ENCODE measurements around the gene NFATC2.
A peak's percentile ranks its signal among the peaks of the same experiment; 100 is the strongest.

The NFATC2 gene

DNA sequence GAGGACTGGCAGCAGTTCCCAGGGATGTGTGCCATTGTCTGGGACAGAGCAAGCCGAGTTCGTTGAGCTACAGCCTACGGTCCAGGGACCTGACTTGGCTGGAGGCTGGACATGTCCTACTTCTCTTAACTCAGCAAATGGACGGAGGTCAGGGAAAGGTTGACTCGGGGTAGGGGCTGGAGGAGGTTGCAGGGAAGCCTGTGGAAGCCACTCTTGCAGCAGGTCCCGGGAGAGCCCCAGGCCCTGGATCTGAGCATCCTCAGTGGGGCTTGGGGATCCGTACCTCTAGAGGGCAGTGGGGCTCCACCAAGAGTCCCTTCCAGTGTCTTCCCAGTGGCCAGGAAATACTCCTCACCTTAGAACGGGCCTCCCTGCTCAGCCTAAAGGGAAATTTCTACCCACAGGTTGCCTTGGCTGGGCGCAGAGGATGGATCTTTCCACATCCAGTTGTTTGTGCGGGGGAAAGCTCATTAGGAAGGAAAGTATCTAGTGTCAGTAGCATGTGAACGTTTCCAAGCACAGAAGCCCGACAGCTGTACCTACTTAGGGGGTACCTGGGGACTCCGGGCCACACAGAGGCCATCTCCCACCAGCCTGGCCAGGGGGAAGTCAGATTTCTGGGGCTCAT lies 170.2 kb downstream of the NFATC2 start:
- peak; percentile 43 for DNase-seq

DNA sequence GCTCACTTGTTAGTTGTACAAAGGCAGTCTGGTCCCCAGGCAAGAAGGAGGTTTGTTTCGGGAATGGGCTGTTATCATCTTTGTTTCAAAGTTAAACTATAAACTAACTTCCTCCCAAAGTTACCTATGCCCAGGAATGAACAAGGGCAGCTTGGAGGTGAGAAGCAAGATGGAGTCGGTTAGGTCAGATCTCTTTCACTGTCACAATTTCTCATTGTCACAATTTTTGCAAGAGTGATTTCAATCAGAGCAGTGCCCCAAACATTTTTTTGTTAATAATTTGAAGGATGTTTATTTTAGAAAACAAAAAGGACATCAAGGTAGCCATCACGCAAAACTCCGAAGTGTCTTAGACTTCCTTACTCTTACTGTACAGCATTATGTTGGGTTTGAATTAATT lies 170.8 kb downstream of the NFATC2 start:
- DNase-seq, result no peak

DNA sequence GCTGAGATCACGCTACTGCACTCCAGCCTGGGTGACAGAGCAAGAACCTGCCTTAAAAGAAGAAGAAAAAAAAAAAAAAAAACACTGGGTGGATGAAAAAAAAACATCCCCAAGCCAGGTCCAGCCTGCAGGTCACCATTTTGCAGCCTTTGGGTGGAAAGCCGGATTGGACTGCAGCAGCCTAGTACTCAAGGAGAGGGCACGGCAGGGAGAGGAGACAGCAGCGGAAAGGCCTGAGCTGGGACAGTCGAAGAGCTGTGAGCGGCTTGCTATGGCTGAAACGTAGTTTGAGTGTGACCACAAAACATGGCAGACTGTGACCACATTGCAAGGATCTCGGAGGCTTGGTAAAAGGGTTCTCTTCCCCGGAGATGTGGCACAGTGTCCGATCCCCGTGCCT lies 173.0 kb downstream of the NFATC2 start:
- no peak for DNase-seq

DNA sequence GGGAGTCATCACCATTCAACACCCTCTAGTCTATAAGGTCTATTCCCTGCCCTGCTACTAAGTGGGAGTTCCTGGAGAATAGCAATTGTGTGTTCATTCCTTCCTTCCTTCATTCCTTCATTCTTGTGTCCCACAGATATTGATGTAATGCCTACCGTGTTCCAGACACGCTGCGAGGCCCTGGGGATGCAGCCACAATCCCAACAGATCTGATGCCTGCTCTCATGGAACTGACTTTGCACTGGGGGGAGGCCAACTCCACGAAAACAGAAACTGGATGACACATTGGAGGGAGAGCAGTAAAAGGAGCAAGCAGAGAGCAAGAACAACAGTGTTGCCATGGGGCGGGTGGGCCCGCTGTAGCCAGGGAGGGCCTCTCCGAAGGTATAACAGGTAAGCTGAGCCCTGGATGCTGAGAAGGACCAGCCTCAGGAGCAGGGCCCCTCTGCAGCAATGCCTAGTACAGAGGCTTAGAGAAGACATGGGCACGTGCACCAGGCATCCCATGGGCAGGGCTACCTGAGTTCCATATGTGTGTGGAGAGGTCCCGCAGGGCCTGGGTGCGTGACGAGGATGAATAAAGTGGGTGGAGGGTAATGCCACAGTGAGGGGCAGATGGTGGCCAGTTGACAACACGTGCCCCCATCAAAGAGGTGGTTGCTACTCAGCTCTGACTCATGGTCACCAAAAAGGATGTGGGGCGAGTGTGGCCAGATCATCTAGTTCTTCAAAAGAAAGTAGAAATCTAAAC lies 173.9 kb downstream of the NFATC2 start:
- no peak for DNase-seq

DNA sequence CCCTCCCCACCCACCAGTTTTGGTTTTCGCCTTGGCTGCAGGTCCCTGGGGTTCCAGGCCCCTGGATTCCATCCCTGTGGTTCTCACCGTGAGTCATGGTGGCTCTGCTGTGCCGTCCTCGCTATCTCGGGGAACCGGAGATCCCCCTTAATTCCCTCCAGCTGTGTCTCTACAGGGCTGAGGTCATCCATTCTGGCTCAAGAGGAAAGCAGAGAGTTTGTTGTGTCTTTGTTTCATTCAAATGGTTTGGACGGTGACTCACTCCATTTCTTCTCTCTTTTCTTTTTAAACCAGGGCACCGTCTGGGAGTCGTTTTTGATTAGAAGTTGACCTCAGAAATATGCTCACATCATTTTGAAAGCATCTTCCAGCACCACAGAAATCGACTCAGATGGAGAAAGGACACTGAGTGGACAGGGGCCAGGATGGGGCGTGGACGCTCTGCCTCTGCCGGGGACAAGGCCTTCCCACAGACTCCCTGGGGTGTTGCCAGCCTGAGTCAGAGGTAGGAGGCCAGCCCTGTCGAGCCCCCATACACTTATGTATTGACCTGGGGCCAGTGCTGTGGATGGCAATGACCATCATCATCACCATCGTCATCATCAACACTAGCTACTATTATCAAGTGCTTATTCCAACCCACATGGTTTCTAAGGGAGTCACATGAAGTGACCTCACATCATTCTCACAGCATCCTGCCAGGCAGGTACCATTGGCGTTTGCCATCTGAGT lies 176.2 kb downstream of the NFATC2 start:
- no peak for DNase-seq

DNA sequence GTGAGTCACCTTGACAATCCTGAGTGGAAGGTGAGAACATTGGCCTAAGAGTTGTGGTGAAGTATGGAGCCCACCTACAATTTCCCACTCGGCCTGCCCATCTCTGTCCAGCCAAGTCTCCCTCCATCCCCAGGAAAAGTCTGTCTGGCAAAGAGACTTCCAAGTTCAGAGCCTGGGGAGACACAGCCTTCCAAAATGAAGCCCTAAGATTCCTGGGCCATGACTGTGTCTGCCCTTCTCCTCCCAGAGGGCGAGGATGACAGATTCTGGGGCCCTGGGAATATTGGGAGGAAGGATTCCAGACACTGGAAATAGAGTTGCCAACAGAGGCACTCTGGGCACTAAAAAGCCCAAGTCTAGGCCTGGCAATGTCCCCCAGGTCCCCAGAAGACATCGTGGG lies 176.8 kb downstream of the NFATC2 start:
- DNase-seq, result no peak

DNA sequence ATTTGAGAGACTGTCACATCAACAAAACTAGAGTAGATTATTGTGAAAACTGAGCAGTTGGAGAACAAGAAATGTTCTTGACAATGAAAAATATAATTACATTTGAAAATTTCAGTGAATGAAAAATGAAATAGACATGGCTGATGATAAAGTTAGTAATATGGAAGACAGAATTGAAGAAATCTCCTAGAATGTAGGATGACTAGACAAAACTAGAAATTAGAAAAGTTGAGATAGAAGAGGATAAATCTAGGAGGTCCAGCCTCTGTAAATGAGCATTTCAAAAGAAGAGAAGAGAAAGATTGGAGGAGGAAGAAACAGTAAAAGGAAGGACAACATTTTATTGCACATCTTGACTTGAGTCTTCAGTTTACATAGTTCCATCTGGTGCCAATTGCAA lies 178.7 kb downstream of the NFATC2 start:
- DNase-seq, result no peak

DNA sequence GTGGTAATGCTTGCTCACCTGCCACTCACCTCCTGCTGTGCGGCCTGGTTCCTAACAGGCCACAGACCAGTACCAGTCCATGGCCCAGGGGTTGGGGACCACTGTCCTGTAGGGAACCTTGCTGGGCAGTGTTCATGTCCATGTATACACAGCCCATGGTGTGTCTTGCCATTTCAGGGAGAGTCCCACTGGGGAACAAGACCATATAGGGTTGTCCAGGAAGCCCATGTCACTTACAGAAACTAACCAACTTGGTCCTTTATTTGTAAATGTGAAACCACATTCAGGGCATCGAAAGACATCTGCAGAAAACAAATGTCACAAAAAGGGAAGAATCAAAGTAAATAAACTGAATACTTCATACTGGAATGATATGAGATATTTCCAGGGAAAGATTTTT lies 179.1 kb downstream of the NFATC2 start:
- DNase-seq, result no peak

DNA sequence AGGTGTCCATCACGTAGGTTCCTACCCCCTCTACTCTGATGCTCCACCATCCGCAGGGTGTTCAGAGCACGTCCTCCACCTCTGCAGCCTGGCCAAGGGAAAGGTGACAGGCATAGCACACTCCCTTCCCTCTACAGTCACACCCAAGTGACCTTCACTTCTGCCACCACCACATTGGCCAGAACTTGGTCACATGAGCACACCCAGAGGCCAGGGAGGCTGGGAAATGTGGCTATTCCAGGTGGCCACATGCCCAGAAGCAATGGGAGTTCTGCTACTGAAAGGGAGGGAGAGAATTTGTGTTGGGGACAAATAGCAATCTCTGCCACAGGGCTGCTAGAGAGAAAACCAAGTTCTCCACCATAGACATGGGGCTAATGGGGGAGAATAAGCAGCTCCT lies 180.3 kb downstream of the NFATC2 start:
- no peak for DNase-seq

DNA sequence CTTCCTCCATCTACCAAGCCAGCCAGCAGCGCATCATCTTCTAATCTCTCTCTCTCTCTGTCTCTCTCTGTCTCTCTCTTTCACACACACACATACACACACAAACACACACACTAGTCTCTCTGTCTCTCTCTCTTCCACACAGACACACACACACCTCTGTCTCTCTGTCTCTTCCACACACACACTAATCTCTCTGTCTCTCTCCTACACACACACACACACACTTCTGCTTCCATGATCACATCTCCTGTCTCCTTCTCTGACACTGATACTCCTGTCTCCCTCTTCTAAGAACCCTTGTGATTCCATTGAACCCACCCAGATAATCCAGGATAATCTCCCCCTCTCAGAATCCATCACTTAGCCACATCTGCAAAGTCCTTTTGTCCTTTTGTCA lies 181.3 kb downstream of the NFATC2 start:
- no peak for DNase-seq

DNA sequence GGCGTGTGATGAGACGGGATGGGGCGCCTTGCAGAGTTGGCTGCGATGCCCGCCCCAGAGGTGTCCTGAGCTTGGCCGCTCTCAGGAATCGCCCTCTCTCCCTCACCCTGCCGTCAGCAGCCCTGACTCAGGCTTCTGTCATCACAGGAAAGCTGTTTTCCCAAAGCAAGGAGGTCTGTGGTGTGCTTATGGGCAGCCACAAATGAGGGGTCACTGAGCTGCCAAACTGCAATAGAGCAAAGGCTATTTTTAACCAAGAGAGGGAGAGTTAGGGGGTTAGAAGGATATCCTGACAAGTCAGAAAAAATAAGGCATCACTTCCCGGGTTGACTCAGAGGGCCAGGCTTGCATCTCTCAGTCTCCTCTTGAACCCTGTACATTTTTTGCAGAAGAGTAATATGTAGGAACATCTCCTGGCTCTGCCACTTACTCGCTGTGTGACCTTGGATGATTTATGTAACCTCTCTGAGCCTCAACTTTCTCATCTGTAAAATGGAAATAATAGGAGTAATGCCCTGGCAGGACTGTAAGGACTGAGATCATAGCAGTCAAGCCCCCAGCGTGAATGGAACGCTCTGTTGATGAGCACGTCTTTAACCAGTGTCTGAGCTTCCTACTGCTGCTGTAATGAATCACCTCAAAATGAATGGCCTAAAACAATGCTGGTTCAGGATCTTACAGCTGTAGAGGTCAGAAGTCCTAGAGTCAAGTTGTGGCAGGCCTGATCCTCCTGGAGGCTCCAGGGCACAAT lies 181.9 kb downstream of the NFATC2 start:
- DNase-seq, result no peak

DNA sequence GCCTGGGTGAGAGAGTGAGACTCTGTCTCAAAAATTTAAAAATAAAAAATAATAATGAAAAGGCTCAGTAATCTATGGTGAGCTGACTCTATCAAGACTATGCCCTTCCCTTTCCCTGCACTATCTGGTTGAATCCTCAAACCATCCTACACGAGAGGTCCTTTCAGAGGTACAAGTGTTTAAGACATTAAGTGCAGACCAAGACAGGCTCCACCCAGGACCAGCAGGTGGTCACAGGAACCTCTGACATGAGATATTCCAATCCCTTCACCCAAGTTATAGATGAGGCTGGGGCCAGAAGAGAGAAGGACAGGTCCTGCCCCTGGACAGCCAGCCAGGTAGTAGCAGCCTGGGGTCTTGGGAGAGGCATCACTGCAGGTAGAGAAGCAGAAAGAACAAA lies 182.6 kb downstream of the NFATC2 start:
- DNase-seq, result no peak

DNA sequence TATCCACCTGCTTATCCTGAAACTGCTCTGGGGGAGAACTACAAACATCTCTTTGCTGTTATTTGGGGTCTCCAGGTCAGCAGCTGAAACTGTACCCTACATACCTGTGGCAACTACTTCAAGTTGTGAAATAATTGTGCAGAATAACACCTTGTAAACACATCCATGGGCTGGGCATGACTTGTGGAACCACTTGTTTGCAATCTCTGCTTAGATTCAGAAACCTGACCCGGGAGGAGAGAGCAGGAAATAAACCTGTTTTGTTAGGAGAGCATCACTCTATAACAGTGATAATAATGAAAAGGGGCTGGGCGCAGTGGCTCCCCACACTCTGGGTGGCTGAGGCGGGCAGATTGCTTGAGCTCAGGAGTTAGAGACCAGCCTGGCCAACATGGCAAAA lies 183.1 kb downstream of the NFATC2 start:
- no peak for DNase-seq

DNA sequence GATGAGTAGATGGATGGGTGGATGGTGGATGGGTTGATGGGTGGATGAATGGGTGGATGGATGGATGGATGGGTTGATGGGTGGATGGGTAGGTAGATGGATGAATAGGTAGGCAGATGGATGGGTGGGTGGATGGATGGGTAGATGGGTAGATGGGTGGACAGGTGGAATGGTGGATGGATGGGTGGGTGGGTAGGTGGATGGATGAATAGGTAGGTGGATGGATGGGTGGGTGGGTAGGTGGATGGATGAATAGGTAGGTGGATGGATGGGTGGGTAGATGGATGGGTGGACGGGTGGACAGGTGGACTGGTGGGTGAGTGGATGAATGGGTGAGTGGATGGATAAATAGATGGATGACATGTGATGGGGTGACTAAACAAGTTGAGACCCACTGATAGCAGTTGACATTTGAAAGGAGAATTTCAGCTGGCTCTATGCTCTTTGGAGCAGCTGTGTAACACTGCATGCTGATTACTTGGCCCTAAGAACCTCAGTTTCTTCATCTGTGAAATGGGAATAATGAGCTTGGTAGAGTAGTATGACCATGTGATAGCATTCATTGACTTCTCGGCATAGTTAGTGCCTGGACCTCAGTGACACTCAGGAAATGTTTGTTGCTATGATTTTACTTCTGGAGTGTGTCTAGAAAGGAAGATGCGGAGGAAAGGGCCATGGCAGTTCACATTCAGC lies 184.3 kb downstream of the NFATC2 start:
- DNase-seq, result no peak

DNA sequence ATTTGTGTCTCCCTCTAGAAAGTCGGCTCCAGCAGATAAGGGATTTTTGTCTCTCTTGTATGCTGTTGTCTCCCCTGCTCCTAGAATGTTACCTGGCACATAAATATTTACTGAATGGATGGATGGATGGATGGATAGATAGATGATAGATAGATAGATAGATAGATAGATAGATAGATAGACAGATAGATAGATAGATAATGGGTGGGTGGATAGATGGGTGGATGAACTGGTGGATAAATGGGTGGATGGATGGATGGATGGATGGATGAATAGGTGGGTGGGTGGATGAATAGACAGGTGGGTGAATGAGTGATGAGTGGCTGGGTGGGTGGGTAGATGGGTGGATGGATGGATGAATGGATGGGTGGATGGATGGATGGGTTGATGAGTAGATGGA lies 185.0 kb downstream of the NFATC2 start:
- DNase-seq, result no peak

DNA sequence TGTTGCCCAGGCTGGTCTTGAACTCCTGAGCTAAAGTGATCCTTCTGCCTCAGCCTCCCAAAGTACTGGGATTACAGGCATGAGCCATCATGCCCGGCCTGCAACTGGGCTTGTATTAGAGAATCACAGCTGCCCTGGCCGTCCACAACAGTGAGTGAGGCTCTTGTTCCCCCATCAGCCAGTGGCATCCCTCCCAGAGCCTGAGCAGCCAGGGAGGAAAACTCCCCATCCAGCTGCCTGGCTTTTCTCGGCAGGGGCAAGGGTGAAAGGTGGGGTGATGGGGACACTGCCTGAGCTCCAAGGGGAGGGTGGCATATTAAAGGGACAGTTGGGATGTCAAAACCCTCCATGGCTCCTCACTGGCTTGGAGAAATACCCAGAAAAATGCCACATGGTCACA lies 185.6 kb downstream of the NFATC2 start:
- no peak for DNase-seq

DNA sequence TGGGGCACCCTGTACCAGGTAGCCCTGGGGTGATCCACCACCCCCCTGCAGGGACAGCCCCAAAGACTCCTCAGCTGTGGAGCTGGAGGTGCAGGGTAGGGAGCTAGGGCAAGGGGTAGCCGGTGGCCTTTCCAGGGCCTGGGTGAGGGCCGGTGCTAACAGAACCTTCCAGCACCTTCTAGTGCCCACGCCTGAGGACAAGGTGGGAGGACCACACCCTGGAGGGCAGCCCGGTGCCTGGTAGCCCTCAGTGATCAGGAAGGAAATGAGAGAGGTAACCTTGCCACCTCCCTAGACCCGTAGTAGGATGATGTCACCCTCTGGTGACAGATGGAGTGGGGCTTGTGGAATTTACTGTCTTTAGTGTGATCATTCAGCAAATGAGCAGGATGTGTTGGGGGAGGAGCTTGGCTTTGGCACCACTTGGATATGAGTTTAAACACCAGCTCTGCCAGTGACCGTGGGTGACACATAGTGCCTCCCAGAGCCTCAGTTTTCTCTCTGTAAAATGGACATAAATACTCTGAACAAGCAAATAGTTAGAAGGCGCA lies 187.7 kb downstream of the NFATC2 start:
- DNase-seq, result no peak

DNA sequence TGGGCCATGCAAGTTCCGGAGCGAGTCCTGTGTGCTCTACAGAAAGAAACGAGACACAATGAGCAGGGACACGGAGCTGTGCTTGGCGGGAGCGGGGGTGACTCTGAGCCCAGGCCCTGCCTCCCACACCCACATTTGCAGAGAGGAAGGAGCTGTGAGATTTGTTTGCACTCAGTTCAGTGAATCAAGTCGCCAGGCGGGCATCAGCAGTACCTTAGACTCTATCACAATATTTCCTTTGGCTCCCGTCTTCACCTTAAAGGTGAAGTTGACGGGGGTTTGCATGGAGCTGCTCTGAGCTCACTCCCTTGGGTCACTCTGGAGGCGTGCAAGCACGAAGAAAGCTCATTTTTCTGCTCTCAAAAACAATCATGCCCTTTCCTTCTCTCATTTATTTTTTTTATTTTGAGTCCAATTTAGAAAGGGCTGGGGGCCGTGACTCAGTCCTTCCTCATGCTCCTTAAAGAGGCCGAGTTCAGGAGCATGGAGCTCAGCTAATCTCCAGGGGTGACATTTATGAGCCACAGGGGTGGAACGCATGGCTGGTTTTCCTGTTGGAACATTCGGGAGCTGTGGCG lies 188.2 kb downstream of the NFATC2 start:
- no peak for DNase-seq

DNA sequence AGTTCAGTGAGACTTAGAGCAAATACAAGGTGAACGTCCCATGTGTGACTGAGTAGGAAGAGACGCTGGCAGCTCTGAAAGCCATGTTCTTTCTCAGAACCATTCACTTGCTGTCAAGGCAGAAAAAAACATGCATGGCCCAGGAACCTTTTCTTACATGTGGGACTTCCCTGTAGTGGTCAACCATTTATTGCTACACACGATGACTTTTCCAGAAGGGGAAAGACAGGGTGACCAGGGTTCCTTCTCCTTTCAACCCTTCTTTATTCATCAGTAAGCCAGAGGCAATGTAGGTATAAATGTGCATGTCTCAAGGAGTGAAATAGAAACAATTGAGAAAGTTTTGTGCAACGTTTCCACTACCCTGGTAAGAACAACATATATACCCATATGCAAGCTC lies 189.0 kb downstream of the NFATC2 start:
- no peak for DNase-seq

DNA sequence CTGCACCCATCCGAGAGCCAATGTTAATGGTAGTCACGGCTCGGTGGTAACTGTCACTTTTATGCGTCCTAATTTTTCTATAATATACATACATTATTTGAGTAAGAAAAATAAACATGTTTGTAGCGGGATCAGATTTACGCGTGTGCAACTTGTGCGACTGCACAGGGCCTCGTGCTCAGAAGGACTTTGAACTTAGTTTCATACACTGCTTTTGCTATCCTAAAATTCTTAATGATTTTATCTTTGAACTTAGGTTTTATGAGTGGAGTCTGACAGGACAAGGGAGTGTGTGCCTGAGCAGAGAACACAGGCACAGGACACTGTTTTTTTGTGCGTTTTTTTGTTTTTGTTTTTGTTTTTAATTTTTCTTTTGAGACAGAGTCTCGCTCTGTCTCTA lies 189.7 kb downstream of the NFATC2 start:
- no peak for DNase-seq

DNA sequence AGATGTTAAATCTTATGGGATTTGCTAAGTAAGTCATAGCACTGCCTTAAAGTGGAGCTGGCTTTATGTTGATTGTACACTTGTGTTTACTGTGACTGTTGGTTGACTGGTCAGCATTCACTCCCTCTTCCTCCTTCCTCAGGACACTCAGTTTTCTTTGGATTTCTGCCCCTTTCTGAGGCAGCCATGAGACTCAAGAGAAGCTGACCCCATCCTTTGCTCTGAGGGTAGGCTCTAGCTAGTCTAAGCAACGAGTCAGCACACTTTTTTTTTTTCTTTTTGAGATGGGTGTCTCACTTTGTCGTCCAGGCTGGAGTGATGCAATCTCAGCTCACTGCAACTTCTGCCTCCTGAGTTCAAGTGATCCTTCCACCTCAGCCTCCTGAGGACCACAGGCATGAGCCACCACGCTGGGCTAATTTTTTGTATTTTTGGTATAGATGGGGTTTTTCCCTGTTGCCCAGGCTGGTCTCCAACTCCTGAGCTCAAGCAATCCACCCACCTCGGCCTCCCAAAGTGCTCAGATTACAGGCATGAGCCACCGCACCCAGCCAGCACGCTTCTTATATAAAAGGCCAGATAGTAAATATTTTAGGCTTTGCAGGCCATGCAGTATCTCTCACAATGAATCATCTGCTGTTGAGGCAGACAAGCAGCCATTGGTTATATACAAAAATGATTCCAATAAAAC lies 191.4 kb downstream of the NFATC2 start:
- DNase-seq, result no peak

DNA sequence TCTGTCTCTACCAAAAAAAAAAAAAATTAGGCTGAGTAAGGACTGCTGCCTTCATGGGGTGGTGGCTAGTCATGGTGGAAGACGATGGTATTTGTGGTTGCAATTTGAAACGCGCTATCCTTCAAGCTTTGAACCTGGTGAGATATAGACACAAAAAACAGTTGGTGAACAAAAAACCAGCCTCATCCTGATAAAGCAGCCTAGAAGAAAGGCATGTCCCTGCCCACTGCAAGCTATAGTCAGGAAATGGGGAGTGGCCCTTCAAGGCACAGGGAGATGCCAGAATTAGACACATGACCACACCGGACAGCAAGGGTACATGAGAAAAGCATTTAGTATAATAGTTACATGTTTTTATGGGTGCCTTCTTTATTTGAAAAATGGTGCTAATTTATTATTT lies 193.6 kb downstream of the NFATC2 start:
- no peak for DNase-seq
